ENCODE data around the gene CRKL.
"Not testable (repeated sequence)": the region's sequence is repeated elsewhere in the genome, so short reads cannot be mapped to it uniquely, and the experiment has no call there.

The CRKL gene

DNA sequence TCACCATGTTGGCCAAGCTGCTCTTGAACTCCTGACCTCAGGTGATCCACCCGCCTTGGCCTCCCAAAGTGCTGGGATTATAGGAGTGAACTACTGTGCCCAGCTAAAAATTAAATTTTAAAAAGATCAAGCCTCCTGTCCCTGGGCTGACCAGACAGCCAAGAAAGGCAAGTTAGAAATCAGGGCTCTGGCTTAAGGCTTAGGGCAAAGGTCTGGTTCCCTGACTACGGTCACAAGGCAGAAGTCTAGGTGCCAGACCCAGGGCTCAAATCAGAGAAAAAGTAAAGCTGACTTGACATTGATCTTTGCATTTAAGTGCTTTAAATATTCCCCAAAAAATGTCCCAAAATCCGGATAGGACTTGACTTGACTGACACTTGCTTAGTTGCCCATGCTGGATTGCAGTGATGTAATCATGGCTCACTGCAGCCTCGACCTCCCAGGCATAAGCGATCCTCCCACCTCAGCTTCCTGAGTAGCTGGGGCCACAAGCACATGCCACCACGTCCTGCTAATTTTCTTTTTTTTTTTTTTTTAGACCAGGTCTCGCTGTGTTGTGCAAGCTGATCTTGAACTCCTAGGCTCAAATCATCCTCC is 17.3 kb upstream of the CRKL start:
- intact Hi-C loops (cut with DNase I): no loop called here
- no peak for DNase-seq

GRCh38 chr22:20901093-20902033 is 15.8 kb upstream of the CRKL start:
- intact Hi-C loops (cut with DNase I): not testable (repeated sequence)
- peak in 1 of 42 donors; percentile 9 for DNase-seq

- intact Hi-C loops (cut with DNase I): no loop called here
- no peak for DNase-seq
Measured at GRCh38 chr22:20903093-20903492, 14.1 kb upstream of the CRKL start.

GRCh38 chr22:20904008-20904979 is 12.9 kb upstream of the CRKL start:
- intact Hi-C loops (cut with DNase I): no loop called here
- peak in 1 of 42 donors; percentile 5 for DNase-seq

DNA sequence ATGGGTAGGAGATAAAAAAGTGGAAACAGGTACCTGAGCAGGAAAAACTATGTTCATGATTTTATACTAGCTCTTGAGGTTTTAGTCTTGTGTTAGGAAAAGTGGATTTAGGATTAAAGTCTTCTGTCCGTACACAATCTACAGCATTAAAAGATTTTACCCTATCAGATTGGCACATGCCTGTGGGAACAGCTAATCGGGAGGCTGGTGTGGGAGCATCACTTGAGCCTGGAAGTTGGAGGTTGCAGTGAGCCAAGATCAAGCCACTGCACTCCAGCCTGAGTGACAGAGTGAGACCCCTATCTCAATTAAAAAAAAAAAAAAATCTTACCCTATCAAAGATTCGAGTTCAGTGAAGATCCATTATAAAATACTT is 12.2 kb upstream of the CRKL start:
- intact Hi-C loops (cut with DNase I): no loop called here
- DNase-seq: no peak

DNA sequence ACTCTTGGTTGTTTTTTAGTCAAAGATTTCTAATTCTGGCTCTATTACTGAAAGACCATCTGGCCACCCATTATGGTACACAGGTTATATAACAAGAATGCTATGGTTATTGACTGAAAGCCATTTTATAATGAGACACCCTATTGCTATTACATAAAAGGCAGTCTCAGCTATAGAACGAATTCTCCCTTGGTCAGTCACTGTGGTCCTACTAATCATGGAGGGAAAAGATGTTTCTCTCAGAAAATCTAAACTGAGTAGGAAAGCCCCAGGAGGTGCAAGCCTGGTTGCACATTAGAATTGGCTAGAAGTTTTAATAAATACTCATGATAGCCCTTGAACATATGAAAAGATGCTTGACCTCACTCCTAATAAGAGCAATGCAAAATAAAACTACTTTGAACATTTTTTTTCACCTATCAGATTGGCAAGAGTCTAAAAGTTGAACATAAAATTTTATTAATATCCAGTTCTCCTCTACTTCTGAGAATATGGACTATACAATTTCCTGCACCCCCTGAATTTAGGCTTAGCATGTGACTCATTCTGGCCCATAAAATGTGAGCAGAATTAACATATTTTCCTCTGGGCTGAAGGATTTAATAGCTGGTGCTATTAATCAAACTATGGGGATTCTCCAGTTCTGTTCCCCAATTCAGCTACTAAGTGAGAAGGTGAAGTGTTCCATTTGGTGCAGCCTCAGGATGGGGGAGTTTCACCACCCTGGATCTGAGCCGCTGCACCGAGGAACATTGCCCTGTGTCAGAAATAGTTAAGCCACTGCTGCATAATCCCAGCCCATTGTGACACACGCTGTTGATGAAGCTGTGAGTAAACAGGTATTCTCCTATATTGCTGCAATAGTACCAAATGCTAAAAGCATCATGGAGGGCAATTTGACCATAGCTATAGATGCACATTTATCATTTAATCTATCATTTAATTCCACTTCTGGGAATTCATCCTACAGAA is 11.5 kb upstream of the CRKL start:
- peak in 1 of 42 donors; percentile 1 for DNase-seq
- intact Hi-C loops (cut with DNase I): no loop called here

GRCh38 chr22:20906387-20906767 is 10.8 kb upstream of the CRKL start:
- intact Hi-C loops (cut with DNase I): no loop called here
- no peak for DNase-seq

DNA sequence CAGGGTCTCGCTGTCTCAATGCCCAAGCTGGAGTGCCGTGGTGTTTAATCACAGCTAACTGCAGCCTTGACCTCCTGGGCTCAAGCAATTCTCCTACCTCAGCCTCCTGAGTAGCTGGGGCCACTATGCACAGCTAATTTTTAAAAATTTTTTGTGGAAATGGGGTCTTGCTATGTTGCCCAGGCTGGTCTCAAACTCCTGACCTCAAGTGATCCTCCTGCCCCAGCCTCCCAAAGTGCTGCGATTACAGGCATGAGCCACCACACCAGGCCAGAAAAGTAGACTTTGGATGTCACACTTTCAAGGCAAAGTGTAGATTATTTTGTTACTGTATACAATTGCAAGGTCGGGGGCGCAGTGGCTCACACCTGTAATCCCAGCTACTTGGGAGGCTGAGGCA is 8.5 kb upstream of the CRKL start:
- intact Hi-C loops (cut with DNase I): not testable (repeated sequence)
- peak in 1 of 42 donors; percentile 7 for DNase-seq

- peak in 1 of 42 donors; percentile 29 for DNase-seq
- intact Hi-C loops (cut with DNase I): loop anchor here (10.0 kb wide), 1 partner anchor 415 kb away; the partner anchor contains the start of gene KLHL22
Measured at GRCh38 chr22:20909543-20910303, 7.5 kb upstream of the CRKL start.

GRCh38 chr22:20912494-20912893 is 4.7 kb upstream of the CRKL start:
- intact Hi-C loops (cut with DNase I): loop anchor here (10.0 kb wide), 1 partner anchor 418 kb away; the partner anchor contains the start of gene KLHL22
- DNase-seq: peak in 1 of 42 donors; percentile 24

- intact Hi-C loops (cut with DNase I): loop anchor here (5.0 to 10.0 kb wide), 4 partner anchors 61 to 424 kb away; partner anchors contain the start of genes KLHL22, LZTR1, PI4KA and SNAP29
- peak in 1 of 42 donors; percentile 24 for DNase-seq
Measured at GRCh38 chr22:20918663-20919218, 1.5 kb downstream of the CRKL start.

- DNase-seq: no peak
- intact Hi-C loops (cut with DNase I): loop anchor here (5.0 to 10.0 kb wide), 4 partner anchors 62 to 425 kb away; partner anchors contain the start of genes KLHL22, LZTR1, PI4KA and SNAP29
Measured at GRCh38 chr22:20919718-20920117, 2.5 kb downstream of the CRKL start.

- DNase-seq: no peak
- intact Hi-C loops (cut with DNase I): no loop called here
Measured at GRCh38 chr22:20920881-20921203, 3.6 kb downstream of the CRKL start.

DNA sequence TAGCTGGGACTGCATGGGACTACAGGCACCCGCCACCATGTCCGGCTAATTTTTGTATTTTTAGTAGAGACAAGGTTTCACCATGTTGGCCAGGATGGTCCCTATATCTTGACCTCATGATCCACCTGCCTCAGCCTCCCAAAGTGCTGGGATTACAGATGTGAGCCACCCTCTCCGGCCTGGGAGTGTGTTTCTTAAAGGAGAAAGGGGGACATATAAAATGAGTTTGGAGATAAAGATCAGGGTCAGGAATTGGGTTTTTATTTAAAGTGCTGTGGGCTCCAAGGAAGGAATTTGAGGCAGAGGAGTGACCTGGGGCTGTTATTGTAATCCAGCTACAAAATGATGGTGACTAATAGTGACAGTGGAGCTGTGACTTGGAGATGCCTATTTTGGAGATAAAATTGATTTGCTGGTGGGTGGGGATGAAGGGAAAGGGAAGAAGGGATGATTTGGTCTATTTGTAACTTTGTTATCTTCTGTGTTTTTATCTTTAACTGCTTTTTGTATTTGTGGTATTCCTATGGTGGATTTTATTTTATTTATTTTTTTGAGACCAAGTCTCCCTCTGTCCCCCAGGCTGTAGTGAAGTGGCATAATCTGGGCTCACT is 5.0 kb downstream of the CRKL start:
- intact Hi-C loops (cut with DNase I): no loop called here
- DNase-seq: no peak

DNA sequence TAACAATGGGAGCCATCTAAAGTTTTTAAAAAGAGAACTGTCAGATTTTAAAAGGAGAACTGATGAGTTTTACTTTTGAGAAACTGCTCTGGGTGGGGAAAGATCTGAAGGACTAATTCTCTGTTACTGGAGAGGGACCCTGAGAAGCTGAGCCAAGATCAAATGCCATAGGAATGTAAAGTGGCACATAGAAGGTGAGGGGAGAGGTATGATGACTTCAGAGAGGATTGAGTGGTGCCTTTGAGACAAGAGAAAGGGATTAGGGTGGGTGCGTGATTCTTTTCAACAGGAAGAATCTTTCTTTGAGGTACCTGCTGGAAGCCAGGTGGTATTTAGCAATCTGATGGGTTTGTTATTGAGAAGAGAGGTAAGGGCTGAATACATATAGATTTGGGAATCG is 9.0 kb downstream of the CRKL start:
- intact Hi-C loops (cut with DNase I): no loop called here
- DNase-seq: no peak

DNA sequence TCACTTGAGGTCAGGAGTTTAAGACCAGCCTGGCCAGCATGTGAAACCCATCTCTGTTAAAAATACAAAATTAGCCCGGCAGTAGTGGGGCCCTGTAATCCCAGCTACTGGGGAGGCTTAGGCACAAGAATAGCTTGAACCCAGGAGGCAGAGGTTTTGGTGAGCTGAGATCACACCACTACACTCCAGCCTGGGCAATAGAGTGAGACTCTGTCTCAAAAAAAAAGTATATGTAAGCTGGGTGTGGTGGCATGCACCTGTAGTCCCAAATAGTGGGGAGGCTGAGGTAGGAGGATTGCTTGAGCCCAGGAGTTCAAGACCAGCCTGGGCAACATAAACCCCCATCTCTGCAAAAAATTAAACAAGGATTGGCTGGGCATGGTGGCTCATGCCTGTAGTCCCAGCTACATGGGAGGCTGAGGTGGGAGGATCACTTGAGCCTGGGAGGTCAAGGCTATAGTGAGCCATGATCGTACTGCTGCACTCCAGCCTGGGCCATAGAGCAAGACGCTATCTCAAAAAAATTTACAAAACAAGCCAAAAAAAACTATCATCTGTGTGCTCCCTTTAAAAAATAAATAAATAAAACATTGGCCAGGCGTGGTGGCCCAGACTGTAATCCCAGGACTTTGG is 10.8 kb downstream of the CRKL start:
- intact Hi-C loops (cut with DNase I): no loop called here
- no peak for DNase-seq

Data from head of caudate nucleus (tissue), 42 donors.